Right forelimb (tissue), 1 donor: Measurements from ENCODE around the gene KCTD19.
A peak's percentile ranks its signal among the peaks of the same experiment; 100 is the strongest.

Experiments
- DNase-seq: peaks from one replicate; pipeline ENCODE4 v3.0.0-alpha.2; 2018

The KCTD19 gene

DNA sequence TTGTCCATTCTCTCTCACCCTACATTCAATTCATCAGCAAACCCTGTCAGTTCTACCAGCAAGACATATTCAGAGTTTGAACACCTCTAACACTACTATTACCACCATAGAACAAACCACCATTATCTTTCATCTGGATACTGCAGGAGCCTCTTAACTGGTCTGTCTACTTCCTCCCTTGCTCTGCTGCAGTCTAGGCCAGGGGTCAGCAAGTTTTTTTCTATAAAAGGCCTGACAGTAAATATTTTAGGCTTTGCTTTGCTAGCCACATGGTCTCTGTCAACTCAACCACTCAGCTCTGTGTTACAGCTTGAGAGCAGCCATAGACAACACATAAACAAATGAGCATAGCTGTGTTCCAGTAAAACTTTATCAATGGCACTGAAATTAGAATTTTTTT, 13.8 kb downstream of the KCTD19 start:
- no peak for DNase-seq

DNA sequence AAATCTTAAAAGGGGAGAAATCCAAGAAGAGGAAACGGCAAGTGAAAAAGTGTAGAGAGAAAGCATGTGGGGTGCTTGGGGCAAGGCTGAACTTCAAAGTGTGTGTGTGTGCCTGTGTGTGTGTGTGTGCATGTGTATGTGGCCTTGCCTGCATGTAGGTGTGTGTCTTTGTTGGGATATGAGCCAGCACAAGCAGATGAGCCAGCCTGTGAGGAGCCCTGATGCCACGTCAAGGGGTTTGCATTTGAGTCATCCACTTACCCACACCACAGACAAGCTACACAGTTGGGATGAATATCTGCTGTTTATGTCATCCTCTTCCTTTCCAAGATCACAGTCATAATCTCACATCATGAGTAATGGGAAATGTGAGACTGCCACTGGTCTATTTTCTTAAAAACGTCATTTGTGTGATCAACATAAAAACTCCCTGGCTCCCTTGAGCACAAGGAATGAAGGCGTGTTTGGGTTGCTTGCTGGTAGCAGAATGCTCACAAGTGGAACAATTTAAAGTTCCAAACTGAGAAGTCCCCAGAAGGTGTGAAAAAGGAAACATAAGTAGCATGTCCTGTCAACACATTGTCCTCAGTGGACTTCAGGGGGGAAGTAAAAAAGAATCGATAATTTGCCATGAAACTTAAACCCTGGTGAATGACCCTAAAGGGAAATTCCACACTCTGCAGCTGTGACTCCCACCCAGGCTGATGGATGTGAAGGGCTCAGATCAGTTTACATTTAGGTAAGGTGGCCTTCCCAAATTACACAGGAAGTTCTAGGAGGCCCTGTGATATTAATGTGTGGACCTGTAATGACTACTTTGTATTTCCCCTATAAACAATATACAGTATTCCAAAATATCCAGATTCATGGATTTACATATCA, 14.7 kb downstream of the KCTD19 start:
- DNase-seq, result no peak

DNA sequence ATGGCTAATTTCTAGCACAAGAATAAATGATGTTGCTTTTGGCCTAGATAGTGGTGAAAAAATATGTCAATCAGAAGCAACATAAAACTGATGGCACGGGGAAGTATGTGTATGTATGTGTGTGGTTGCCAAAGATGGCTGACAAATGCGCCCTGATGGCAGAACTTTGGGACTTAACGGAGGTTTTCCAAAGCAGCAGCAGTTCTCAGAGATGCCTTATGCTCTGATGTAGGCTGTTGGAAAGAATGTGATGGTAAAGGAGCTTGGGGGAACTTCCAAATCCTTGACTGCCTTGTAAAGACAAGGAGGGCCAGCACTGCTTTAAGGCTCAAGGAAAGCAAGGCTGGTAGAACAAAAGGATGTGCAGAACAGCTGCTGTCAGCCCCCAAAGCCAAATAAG, 16.0 kb downstream of the KCTD19 start:
- no peak for DNase-seq

DNA sequence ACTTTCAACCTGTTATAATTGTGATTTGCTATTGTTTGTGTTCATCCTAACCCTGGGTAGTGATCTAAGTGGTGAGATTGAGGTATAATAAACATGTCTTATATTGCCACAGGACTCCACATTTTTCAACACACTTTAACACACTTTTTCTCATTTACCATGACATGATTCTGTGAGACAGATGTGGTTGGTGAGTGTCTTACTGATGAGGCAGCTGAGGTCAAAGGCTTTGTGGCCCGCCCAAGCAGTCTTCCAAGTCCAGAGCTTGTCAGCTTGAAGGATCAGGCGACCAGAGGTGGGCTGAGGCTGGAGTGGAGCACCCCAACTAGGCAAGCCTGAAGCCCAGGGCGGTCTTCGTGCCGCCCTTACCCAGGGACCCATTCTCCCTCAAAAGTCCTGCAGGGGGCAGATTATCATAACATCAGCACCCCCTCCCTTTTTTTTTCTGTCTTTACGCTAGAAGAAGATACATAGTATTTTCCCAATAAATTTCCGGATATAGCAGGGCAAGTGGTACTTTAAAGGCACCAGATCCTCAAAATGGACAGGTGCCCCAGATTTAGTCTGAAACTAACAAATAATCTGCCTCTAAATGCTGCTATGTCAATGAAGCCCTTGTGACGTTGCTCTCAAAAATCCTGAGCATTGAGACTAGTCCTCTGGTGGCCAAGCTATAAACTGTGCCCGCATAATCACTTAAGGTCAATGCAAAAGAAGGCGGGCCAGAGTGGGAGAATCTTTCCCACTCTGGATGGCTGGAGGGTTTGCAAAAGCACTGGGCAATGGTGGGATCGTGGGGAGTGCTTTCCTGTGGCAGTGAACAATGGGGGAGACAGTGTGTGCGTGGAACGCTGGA, 21.1 kb downstream of the KCTD19 start:
- no peak for DNase-seq

DNA sequence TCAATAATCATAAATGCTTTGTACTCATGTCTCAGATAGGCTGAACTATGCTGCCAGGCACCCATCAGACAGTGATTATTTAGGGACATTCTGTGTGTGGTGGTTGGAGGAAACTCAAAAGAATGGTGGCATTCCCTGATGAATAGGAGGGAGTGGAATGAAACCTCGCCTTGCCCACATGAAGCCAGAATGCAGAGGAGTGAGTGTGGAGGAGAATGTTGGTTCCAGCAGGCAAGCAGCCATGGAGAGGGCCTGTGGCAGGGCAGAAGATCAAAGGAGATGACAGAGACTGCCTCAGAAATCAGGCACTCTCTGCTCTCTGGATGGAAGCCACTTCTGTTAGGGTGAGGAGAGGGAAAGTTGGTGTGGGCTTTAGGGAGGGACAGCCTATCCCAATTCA, 22.5 kb downstream of the KCTD19 start:
- DNase-seq, result no peak

DNA sequence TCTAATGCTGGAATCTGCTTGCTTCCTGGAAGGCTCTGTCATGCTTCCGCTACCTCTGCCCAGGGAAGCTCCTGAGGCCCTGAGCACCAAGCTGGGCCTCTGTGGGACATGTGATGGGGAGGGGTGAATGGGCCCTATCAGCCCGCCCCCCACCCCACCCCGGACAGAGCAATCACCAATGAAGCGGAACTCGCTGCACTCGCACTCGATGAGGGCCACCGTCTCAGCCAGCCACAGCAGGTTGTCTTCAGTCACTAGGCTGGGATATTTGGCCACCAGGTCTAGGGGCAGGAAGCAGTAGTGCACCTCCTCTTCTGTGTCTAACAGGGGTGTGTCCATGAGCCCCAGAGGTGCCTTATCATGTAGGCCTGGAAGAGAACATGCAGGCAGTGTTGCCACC, 23.6 kb downstream of the KCTD19 start:
- no peak for DNase-seq

DNA sequence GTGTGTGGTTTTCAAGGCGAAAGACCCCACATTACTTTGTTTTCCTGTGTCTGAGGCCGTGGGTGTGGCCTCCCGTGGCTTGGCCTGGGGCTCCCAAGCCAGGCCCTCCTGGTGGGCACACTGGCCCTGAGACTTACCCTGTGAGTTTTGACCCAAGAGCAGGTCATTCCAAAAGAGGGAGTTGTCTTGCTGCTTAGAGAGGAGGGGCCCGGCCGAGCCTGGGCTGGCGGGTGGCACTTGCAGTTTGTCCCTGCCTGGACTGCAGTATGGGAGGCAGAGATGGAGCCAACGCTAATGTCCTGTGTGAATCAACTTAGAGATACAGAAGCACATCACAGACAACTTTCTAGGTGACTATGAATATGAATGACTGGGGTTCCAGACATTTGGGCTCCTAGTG, 24.5 kb downstream of the KCTD19 start:
- no peak for DNase-seq

DNA sequence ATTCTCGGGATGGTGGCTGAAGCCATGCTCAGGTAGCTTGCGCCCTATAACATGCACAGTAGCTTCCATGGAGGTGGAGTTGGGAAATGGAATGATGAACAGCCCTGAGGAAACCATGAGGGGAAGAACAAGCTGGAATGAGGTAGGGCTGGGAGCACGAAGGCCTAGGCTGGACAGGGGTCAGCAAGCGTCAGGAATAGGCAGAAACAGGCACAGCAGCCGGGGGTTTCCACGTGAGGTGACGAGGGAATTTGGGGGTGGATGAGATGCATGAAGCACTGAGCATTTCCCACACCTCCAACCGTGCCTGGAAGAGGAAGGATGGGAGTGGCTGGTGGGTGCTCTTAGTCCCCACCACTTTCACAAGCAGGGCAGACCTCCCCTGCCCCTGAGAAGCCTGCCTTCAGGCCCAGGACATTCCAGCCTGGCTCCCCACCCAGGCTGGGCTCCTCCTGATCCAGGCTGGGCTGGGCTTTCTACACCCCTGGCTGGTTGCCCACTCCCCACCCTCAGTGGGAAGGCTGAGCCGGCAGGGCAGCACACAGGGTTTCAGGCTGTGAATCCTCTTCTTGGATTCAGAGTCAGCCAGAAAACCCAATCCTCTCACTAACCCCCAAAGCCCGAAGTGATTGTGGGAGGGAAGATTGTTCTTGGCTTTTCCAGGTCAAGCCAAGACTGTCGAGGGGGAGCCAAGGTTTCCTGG, 25.3 kb downstream of the KCTD19 start:
- peak; percentile 80 for DNase-seq

DNA sequence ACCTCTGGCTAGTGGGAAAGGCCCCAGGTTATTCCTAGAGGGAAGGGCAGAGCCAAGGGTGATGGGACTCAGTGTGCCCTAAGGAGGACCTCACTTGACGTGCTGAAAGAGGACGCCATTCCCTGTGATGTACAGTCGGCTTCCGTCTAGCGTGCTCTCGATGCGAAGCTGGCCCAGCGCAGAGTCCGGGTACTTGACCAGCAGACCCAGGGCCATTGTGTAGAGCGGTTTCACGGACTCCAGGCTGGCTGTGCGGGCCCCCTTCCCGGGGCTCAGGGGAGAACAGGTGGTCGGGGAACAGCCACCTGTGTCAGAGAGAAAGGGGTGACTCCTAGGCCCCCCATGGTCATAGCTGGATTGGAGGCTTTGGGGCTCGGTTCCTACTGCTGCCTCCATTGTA, 27.3 kb downstream of the KCTD19 start:
- no peak for DNase-seq

DNA sequence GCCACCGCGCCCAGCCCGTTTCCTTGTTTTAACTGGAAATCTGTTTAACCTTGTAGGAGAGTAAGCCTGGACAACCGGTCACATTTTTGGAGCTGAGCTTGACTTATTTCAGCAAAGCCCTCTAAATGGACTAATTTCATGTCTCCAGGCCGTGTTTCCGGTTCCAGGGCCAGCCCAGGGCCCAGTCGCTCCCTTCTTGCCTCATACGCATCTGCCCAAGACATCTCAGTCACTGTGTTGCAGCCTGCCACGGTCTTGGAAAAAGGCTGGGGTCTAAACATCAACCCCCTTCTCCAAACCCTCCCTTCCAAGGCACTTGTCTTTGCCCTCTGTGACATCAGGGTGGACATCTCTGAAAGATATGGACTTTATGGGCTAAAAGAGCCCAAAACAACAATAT, 28.3 kb downstream of the KCTD19 start:
- DNase-seq, result no peak

DNA sequence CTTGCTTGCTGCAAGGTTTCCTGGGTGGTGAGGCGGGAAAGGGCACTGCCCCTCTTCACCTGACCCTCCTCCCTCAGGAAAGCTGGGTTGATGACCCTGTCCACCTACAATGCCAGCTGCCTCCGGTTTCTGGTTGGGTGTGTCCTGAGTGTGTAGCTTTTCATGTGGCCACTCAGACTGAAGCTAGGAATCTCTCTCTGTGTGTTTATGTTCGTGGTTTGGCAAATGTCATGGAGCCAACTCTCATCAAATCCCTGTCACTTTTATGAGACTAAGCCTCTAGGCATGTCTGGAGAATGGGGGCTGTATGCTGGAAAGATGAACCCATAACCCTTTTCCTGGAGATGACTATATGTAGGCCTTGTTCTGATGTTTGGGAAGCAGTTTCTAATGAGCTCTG, 30.1 kb downstream of the KCTD19 start:
- DNase-seq, result no peak

DNA sequence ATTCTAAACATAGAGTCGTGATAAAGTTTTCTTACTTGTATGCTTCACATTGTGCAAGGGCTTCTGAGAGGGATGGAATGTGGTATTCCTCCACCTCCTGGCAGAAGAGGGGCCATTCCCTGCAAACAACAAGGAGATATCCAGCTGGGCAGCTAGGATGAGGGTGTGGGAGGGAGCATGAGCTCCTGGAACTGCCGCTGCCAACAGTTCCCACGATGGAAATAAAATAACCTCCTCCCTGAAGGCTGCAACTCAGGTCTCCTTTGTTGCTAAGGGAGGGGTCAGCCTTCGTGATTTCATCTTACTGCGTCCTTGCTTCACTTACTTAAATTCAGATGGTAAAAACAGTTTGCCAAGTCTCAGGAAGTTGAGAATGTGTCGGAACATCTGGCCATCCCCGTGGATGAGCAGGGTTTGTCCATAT, 31.6 kb downstream of the KCTD19 start:
- DNase-seq, result no peak

DNA sequence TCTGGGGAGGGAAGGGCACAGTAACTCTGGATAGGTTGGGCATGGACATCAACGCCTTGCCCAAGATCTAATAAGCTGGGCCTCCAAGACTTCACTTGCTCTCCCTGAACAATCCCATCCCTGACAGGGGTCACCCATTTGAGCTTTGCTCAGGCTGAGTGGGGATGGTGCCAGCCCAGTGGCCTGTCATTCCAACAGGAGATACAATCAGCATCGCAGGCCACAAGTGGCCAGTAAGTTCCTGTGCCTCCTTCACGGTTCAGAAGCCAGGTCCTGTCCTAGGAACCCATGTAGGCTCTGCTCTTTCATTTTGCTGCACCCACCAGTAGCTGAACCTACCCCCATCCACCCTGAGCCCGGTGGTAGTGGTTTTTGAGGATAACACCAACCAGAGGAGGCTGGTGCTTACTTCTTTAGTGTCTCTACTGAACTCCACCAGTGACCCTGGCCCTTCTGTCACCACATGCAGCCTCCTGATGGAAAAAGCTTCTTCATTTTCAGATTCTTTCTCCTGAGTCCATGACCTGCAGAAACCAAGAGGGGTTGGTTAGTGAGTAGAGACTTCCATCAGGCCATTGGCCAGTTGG, 32.3 kb downstream of the KCTD19 start:
- DNase-seq, result no peak

DNA sequence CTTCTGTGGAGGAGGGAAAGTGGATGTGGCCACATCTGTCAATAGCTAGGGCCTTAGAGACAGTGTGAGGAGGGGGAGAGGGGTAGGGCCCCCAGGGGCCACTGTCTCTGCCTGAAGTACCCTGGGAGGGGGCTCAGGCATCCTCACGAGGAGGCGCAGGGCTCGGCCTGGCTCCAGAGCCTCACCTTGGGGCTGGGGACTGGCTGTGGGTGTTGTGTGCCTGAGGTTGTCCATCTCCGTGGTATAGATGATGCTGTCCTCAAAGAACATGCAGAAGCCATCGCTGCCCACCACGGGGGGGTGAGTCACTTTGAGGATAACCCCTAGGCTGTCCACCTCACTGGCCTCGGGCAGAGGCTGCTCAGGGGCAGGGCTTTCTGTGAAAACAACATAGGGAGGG, 35.1 kb downstream of the KCTD19 start:
- no peak for DNase-seq

DNA sequence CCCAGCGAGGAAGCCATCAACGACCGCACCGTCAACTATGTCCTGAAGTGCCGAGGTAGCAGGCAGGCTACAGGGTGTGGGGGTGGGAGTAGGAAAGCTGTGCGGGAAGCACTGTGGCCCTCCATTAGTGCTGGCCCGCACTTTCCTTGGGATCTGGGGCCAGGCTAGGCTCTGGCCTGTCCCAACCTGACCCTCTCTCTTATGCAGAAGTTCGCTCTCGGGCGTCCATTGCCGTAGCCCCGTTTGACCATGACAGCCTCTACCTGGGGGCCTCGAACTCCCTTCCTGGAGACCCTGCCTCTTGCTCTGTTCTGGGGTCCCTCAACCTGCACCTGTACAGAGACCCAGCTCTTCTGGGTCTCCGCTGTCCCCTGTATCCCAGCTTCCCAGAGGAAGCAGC, 38.6 kb downstream of the KCTD19 start:
- DNase-seq, result no peak

DNA sequence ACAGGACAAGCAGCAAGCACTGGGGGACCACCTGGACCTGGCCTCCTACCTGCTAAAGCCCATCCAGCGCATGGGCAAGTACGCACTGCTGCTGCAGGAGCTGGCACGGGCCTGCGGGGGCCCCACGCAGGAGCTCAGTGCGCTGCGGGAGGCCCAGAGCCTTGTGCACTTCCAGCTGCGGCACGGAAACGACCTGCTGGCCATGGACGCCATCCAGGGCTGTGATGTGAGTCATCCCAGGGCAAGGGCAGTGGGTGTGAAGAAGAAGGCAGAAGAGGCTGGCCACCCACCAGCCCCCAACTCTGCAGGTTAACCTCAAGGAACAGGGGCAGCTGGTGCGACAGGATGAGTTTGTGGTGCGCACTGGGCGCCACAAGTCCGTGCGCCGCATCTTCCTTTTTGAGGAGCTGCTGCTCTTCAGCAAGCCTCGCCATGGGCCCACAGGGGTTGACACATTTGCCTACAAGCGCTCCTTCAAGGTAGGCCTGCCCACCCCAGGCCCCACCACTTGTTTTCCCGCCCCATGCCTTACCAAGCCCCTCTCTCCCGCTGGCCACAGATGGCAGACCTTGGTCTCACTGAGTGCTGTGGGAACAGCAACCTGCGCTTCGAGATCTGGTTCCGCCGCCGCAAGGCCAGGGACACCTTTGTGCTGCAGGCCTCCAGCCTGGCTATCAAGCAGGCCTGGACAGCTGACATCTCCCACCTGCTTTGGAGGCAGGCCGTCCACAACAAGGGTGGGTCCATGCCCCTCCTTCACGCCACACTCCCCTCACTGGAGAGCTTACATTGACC, 39.9 kb downstream of the KCTD19 start:
- no peak for DNase-seq

DNA sequence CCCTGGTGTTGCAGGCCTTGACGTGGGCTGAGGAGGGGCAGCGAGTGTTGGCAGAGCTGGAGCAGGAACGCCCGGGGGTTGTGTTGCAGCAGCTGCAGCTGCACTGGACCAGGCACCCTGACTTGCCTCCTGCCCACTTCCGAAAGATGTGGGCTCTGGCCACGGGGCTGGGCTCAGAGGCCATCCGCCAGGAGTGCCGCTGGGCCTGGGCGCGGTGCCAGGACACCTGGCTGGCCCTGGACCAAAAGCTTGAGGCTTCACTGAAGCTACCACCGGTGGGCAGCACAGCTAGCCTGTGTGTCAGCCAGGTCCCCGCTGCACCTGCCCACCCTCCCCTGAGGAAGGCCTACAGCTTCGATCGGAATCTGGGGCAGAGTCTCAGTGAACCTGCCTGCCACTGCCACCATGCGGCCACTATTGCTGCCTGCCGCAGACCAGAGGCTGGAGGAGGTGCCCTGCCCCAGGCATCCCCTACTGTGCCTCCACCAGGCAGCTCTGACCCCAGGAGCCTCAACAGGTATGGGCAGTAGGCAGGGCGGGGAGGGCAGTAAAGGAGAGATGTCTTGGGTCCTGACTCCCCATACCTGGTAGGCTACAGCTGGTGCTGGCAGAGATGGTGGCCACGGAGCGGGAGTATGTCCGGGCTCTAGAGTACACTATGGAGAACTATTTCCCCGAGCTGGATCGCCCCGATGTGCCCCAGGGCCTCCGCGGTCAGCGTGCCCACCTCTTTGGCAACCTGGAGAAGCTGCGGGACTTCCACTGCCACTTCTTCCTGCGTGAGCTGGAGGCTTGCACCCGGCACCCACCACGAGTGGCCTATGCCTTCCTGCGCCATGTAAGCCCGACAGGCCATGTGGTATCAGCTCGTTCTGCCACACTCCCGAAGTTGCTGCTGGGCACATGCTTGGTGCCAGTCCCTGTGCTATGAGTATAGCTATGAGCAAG, 41.6 kb downstream of the KCTD19 start:
- DNase-seq, result no peak

DNA sequence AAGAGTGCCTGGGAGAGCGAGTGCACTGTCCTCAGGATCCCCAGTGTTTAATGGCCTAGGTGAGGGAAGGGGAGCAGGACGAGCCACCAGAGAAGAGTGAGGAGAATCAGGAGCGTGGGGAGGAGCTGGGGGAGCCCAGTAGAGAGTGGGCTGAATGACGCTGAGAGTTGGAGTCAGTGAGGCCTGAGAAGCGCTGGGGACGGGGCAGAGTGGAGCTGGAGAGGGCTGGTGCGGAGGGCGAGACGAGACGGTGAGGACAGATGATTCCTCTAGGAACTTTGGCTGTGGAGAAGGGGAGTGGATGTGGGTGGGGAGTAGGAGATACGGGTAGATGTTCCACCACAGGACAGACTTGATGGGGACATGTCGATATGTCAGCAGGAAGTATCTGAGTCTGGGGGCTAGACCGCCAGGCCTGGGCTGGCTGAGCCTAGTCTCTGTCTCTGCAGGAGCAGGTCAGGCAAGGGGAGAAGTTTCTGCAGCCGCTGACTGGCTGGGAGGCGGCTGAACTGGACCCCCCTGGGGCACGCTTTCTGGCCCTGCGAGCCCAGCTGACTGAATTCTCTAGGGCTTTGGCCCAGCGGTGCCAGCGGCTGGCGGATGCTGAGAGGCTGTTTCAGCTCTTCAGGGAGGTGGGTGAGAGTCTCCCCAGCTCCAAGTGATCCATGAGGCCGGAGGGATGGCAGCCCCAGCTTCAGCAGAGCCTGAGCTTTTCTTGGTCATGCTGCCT, 42.5 kb downstream of the KCTD19 start:
- no peak for DNase-seq

DNA sequence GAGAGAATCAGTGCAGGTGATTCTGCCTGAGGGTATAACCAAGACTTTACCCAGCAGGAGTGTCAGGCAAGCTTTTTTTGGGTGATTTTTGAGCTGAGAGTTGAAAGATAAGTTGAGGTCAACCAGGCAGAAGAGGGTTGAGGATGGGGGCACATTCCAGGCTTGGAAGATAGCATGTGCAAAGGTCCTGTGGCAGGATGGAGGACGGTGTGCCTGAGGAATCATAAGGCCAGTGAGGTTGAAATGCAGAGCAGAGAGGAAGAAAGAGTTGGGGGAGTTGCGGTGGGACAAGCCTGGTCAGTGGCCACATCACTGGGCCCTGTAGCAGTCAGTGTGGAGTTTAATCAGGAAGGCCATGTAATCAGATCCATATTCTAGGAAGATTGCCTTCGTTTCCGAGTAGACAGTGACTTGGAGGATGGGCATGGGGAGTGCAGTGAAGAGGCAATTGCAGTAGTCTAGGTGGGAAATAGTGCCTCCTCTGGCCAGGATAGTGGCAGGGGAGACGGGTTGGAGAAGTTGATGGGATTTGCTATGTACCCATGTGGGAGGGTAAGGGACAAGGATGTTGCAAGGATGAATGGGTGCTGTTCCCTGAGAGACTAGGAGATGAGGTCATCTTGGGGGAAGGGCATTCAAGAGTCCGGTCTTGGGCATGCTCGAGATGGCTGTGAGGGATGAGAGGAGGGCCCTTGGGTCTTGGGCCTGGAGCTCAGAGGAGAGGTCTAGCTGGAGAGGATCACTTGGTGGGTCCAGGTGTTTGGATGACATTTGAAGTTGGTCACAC, 43.3 kb downstream of the KCTD19 start:
- DNase-seq, result no peak

DNA sequence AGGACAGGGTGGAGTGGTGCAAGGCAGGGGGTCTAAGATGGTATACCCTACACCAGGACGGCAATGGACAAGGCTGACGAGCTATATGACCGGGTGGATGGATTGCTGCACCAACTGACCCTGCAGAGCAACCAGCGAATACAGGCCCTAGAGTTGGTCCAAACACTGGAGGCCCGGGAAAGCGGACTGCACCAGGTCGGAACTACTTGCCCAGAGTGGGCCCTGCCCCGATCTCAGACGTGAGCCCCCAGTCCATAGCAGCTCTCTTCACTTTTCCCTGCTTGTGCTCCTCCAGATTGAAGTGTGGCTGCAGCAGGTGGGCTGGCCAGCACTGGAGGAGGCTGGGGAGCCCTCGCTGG, 44.1 kb downstream of the KCTD19 start:
- DNase-seq, result no peak
